Measurements from ENCODE around the gene OLA1. TPM values are rescaled to one million over a fixed set of nuclear protein-coding genes. Genes with fewer than 3 reads are reported as not detected.

The OLA1 gene
- total and polyA plus RNA-seq, 2 of the 13 experiments (the other 11 are each of a cell fraction or from before 2014, with no cell fraction given) = 153 to 241 TPM

- TF ChIP-seq ZSCAN22 (CRISPR knock-in tag; IDR thresholded peaks at IDR 0.05) (no peak), ZHX1 (CRISPR knock-in tag; IDR thresholded peaks at IDR 0.05; ENCODE audit: low read depth) (no peak), ZNF335 (CRISPR knock-in tag; IDR thresholded peaks at IDR 0.05) (0 out of 2 replicates have a peak, but pooled peaks have one; percentile 6), ZNF282 (IDR thresholded peaks at IDR 0.05; ENCODE audit: partially characterized antibody) (no peak), ZNF121 (CRISPR knock-in tag; IDR thresholded peaks at IDR 0.05) (no peak), NFKBIZ (CRISPR knock-in tag; IDR thresholded peaks at IDR 0.05) (no peak), POGZ (CRISPR knock-in tag; IDR thresholded peaks at IDR 0.05) (no peak), DMTF1 (CRISPR knock-in tag; IDR thresholded peaks at IDR 0.05) (no peak), PITX1 (CRISPR knock-in tag; IDR thresholded peaks at IDR 0.05) (no peak), CREB1 (IDR thresholded peaks at IDR 0.05) (no peak), CREB1 (CRISPR knock-in tag; IDR thresholded peaks at IDR 0.05) (no peak), GPBP1L1 (CRISPR knock-in tag; IDR thresholded peaks at IDR 0.05) (no peak), ZNF644 (CRISPR knock-in tag; IDR thresholded peaks at IDR 0.05; ENCODE audit: low read depth) (no peak), BCL6 (CRISPR knock-in tag; IDR thresholded peaks at IDR 0.05) (no peak), ZNF572 (CRISPR knock-in tag; IDR thresholded peaks at IDR 0.05) (0 out of 2 replicates have a peak, but pooled peaks have one; percentile 11), PAXIP1 (CRISPR knock-in tag; conservative IDR thresholded peaks at IDR 0.05) (no peak), ZNF343 (CRISPR knock-in tag; IDR thresholded peaks at IDR 0.05) (no peak), KDM1A (CRISPR knock-in tag; IDR thresholded peaks at IDR 0.05) (no peak), ZNF580 (CRISPR knock-in tag; IDR thresholded peaks at IDR 0.05; ENCODE audit: borderline replicate concordance, low read depth) (0 out of 2 replicates have a peak, but pooled peaks have one; percentile 2), ZNF550 (CRISPR knock-in tag; IDR thresholded peaks at IDR 0.05; ENCODE audit: borderline replicate concordance) (no peak), FOXK2 (IDR thresholded peaks at IDR 0.05) (no peak)
Observed at GRCh38 chr2:174248998-174249592, 763 bp upstream of the OLA1 start (continued).

Measured in HepG2 (cell line).